ENCODE results near the gene NINJ2. TPM values are rescaled to one million over a fixed set of nuclear protein-coding genes. Genes with fewer than 3 reads are reported as not detected.
A peak's percentile ranks its signal among the peaks of the same experiment; 100 is the strongest.

NINJ2 gene
- total and polyA plus RNA-seq, 4 experiments from 2014 or later = 3.7 to 30.3 (median 15.0) TPM

GRCh38 chr12:674272-674781, 11.1 kb upstream of the NINJ2 start:
- Mint-ChIP-seq H3K4me1 (peaks cover 36 to 67% (median 53%) of the 10 kb centered on the region in 4 donors), H3K27ac (peak overlapping the region; percentile 93 to 100 (median 99)), H3K27me3 (no peaks in the 10 kb centered on the region), H3K36me3 (no peaks in the 10 kb centered on the region), H3K9me3 (peaks cover 0 to 1% (median 0%) of the 10 kb centered on the region in 8 donors), H3K4me3 (peak overlapping the region; percentile 67 to 91 (median 84))
- POLR2A ChIA-PET (ENCODE audit: partially characterized antibody) = interaction anchor here (1.0 to 6.6 kb wide), 12 partner anchors 11 to 103 kb away, joined by 3 to 64 read pairs (median 10); partner anchors contain the start of genes NINJ2 and WNK1
- CTCF ChIA-PET (ENCODE audit: partially characterized antibody) = interaction anchor here (0.5 to 4.0 kb wide), 7 partner anchors 16 to 142 kb away, joined by 3 to 29 read pairs (median 3); partner anchors contain the start of gene WNK1
- DNase-seq = peak; percentile 77 to 91 (median 83)
- intact Hi-C loops (cut with micrococcal nuclease) = loop anchor here (1.0 to 2.0 kb wide), 2 partner anchors 11 to 76 kb away; no protein-coding TSS in a partner anchor
- no peaks in the 10 kb centered on the region for H3K27me3 ChIP-seq (ENCODE audit: insufficient read depth, low read length)
- H3K36me3 ChIP-seq (ENCODE audit: insufficient read depth, low read length) = no peaks in the 10 kb centered on the region
- H3K4me1 ChIP-seq (ENCODE audit: insufficient read depth, low read length) = peaks cover 61% of the 10 kb centered on the region
- H3K4me3 ChIP-seq (ENCODE audit: low read length in 2 of 2) = peak overlapping the region; percentile 27 to 44
- H3K9me3 ChIP-seq (ENCODE audit: control insufficient read depth in 1 of 2, low read length in 2 of 2) = no peaks in the 10 kb centered on the region
- peak overlapping the region; percentile 70 for H3K27ac ChIP-seq (ENCODE audit: low read depth, low read length)

- peaks cover 0 to 1% (median 0%) of the 10 kb centered on the region in 8 donors for H3K9me3 Mint-ChIP-seq
- ChIA-PET CTCF (ENCODE audit: partially characterized antibody) (interaction anchor here (0.5 to 4.0 kb wide), 7 partner anchors 16 to 142 kb away, joined by 3 to 29 read pairs (median 3); partner anchors contain the start of gene WNK1), POLR2A (ENCODE audit: partially characterized antibody) (interaction anchor here (1.0 to 6.6 kb wide), 12 partner anchors 11 to 104 kb away, joined by 3 to 64 read pairs (median 10); partner anchors contain the start of genes NINJ2 and WNK1)
- peaks cover 34 to 67% (median 53%) of the 10 kb centered on the region in 4 donors for H3K4me1 Mint-ChIP-seq
- no peaks in the 10 kb centered on the region for H3K9me3 ChIP-seq (ENCODE audit: control insufficient read depth in 1 of 2, low read length in 2 of 2)
- peak overlapping the region; percentile 93 to 100 (median 99) for H3K27ac Mint-ChIP-seq
- no peaks in the 10 kb centered on the region for H3K36me3 ChIP-seq (ENCODE audit: insufficient read depth, low read length)
- no peak for DNase-seq
- H3K4me1 ChIP-seq (ENCODE audit: insufficient read depth, low read length) = peaks cover 64% of the 10 kb centered on the region
- peak overlapping the region; percentile 27 to 44 for H3K4me3 ChIP-seq (ENCODE audit: low read length in 2 of 2)
- peaks cover 0 to 2% of the 10 kb centered on the region in 2 donors for H3K36me3 Mint-ChIP-seq
- intact Hi-C loops (cut with micrococcal nuclease) = loop anchor here (1.0 to 2.0 kb wide), 2 partner anchors 11 to 77 kb away; no protein-coding TSS in a partner anchor
- no peaks in the 10 kb centered on the region for H3K27me3 ChIP-seq (ENCODE audit: insufficient read depth, low read length)
- peak overlapping the region; percentile 70 for H3K27ac ChIP-seq (ENCODE audit: low read depth, low read length)
- H3K27me3 Mint-ChIP-seq = no peaks in the 10 kb centered on the region
- H3K4me3 Mint-ChIP-seq = peak overlapping the region; percentile 67 to 91 (median 84)
These were observed 10.6 kb upstream of the NINJ2 start for GRCh38 chr12:673849-674248.

DNA sequence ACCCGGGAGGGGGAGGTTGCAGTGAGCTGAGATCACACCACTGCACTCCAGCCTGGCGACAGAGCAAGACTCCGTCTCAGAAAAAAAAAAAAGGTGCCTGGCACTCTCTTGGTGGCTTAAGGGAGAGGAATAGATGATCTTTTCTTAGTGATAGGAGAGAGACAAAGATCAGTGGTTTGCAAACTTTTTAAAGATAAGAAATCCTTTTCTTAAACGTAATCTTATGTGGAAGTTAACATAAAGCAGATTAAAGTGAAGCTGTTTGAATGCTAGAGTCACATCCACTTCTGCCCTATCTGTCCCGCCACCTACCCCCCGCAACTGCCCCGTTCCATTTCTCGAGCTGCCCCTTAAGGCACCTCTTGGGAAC, 6.3 kb upstream of the NINJ2 start:
- Histone ChIP-seq H3K27me3 (ENCODE audit: insufficient read depth, low read length) (no peaks in the 10 kb centered on the region), H3K9me3 (ENCODE audit: control insufficient read depth in 1 of 2, low read length in 2 of 2) (no peaks in the 10 kb centered on the region), H3K4me1 (ENCODE audit: insufficient read depth, low read length) (peaks cover 68% of the 10 kb centered on the region), H3K4me3 (ENCODE audit: low read length in 2 of 2) (no peak overlapping the region), H3K36me3 (ENCODE audit: insufficient read depth, low read length) (no peaks in the 10 kb centered on the region), H3K27ac (ENCODE audit: low read depth, low read length) (peak overlapping the region; percentile 41)
- intact Hi-C loops (cut with micrococcal nuclease) = no loop called here
- Mint-ChIP-seq H3K4me3 (no peak overlapping the region), H3K27ac (peak overlapping the region; percentile 61 to 90 (median 87)), H3K9me3 (peaks cover 0 to 1% (median 0%) of the 10 kb centered on the region in 8 donors), H3K4me1 (peaks cover 51 to 75% (median 66%) of the 10 kb centered on the region in 4 donors), H3K27me3 (no peaks in the 10 kb centered on the region), H3K36me3 (peaks cover 0 to 3% of the 10 kb centered on the region in 2 donors)
- CTCF ChIA-PET (ENCODE audit: partially characterized antibody) = interaction anchor here (1.1 to 4.6 kb wide), 6 partner anchors 8 to 94 kb away, joined by 3 to 43 read pairs (median 4); partner anchors contain the start of gene WNK1
- POLR2A ChIA-PET (ENCODE audit: partially characterized antibody) = interaction anchor here (1.0 to 5.0 kb wide), 4 partner anchors 16 to 83 kb away, joined by 3 to 48 read pairs (median 20); partner anchors contain the start of gene WNK1
- no peak for DNase-seq

GRCh38 chr12:668090-668481, 4.8 kb upstream of the NINJ2 start:
- Mint-ChIP-seq H3K27me3 (no peaks in the 10 kb centered on the region), H3K4me3 (peak overlapping the region in 1 of 8 donors; percentile 79), H3K9me3 (no peaks in the 10 kb centered on the region), H3K27ac (peak overlapping the region in 5 of 7 donors; percentile 0 to 46 (median 15)), H3K36me3 (peaks cover 0 to 3% of the 10 kb centered on the region in 2 donors), H3K4me1 (peaks cover 42 to 74% (median 64%) of the 10 kb centered on the region in 4 donors)
- ChIA-PET POLR2A (ENCODE audit: partially characterized antibody) (interaction anchor here (0.8 to 5.0 kb wide), 8 partner anchors 9 to 143 kb away, joined by 3 to 48 read pairs (median 6); partner anchors contain the start of gene WNK1), CTCF (ENCODE audit: partially characterized antibody) (interaction anchor here (1.0 to 4.6 kb wide), 9 partner anchors 9 to 148 kb away, joined by 3 to 43 read pairs (median 5); partner anchors contain the start of gene WNK1)
- Histone ChIP-seq H3K27ac (ENCODE audit: low read depth, low read length) (no peak overlapping the region), H3K36me3 (ENCODE audit: insufficient read depth, low read length) (no peaks in the 10 kb centered on the region), H3K9me3 (ENCODE audit: control insufficient read depth in 1 of 2, low read length in 2 of 2) (no peaks in the 10 kb centered on the region), H3K4me3 (ENCODE audit: low read length in 2 of 2) (no peak overlapping the region), H3K4me1 (ENCODE audit: insufficient read depth, low read length) (peaks cover 68% of the 10 kb centered on the region), H3K27me3 (ENCODE audit: insufficient read depth, low read length) (no peaks in the 10 kb centered on the region)
- intact Hi-C loops (cut with micrococcal nuclease) = no loop called here
- no peak for DNase-seq

GRCh38 chr12:666766-667308, 3.6 kb upstream of the NINJ2 start:
- peak; percentile 56 to 66 (median 60) for DNase-seq
- Mint-ChIP-seq H3K27me3 (no peaks in the 10 kb centered on the region), H3K9me3 (no peaks in the 10 kb centered on the region), H3K4me3 (peak overlapping the region; percentile 52 to 79 (median 70)), H3K36me3 (peaks cover 0 to 3% of the 10 kb centered on the region in 2 donors), H3K27ac (peak overlapping the region; percentile 49 to 93 (median 79)), H3K4me1 (peaks cover 36 to 74% (median 62%) of the 10 kb centered on the region in 4 donors)
- H3K4me1 ChIP-seq (ENCODE audit: insufficient read depth, low read length) = peaks cover 67% of the 10 kb centered on the region
- no peaks in the 10 kb centered on the region for H3K27me3 ChIP-seq (ENCODE audit: insufficient read depth, low read length)
- intact Hi-C loops (cut with micrococcal nuclease) = loop anchor here (2.0 kb wide), 1 partner anchor 18 kb away; no protein-coding TSS in a partner anchor
- H3K9me3 ChIP-seq (ENCODE audit: control insufficient read depth in 1 of 2, low read length in 2 of 2) = no peaks in the 10 kb centered on the region
- ChIA-PET POLR2A (ENCODE audit: partially characterized antibody) (interaction anchor here (1.0 to 5.0 kb wide), 5 partner anchors 19 to 144 kb away, joined by 3 to 48 read pairs (median 10); partner anchors contain the start of gene WNK1), CTCF (ENCODE audit: partially characterized antibody) (interaction anchor here (0.7 to 4.6 kb wide), 7 partner anchors 11 to 147 kb away, joined by 4 to 43 read pairs (median 5); partner anchors contain the start of gene WNK1)
- no peaks in the 10 kb centered on the region for H3K36me3 ChIP-seq (ENCODE audit: insufficient read depth, low read length)
- H3K27ac ChIP-seq (ENCODE audit: low read depth, low read length) = peak overlapping the region; percentile 34
- H3K4me3 ChIP-seq (ENCODE audit: low read length in 2 of 2) = peak overlapping the region in 1 of 2 donors; percentile 20

DNA sequence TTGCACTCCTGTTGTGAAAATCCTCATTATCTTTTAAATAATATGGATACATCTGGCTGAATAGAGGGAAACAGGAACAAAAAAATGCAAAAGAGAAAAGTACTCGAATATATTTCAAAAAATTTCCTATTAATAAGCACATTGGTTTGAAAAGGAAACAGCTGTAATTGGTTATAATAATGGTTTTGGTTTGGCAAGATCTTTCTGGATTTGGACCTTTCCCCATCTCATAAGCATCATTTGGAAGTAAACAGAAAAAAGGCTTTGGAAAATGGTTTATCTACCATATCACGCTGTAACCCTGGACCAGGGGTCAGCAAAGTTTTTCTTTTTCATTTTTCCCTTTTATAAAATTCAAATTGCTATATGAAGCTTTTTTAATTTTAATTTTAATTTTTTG, 2.8 kb upstream of the NINJ2 start:
- Histone ChIP-seq H3K27me3 (ENCODE audit: insufficient read depth, low read length) (no peaks in the 10 kb centered on the region), H3K36me3 (ENCODE audit: insufficient read depth, low read length) (no peaks in the 10 kb centered on the region), H3K27ac (ENCODE audit: low read depth, low read length) (no peak overlapping the region), H3K4me1 (ENCODE audit: insufficient read depth, low read length) (peaks cover 71% of the 10 kb centered on the region), H3K4me3 (ENCODE audit: low read length in 2 of 2) (no peak overlapping the region), H3K9me3 (ENCODE audit: control insufficient read depth in 1 of 2, low read length in 2 of 2) (no peaks in the 10 kb centered on the region)
- POLR2A ChIA-PET (ENCODE audit: partially characterized antibody) = interaction anchor here (0.6 to 5.0 kb wide), 4 partner anchors 19 to 138 kb away, joined by 3 to 48 read pairs (median 18); partner anchors contain the start of gene WNK1
- Mint-ChIP-seq H3K4me3 (no peak overlapping the region), H3K27me3 (no peaks in the 10 kb centered on the region), H3K36me3 (peaks cover 0 to 3% of the 10 kb centered on the region in 2 donors), H3K27ac (peak overlapping the region in 1 of 7 donors; percentile 51), H3K4me1 (peaks cover 39 to 79% (median 65%) of the 10 kb centered on the region in 4 donors), H3K9me3 (no peaks in the 10 kb centered on the region)
- CTCF ChIA-PET (ENCODE audit: partially characterized antibody) = interaction anchor here (0.9 to 4.6 kb wide), 5 partner anchors 19 to 90 kb away, joined by 3 to 43 read pairs (median 5); partner anchors contain the start of gene WNK1
- intact Hi-C loops (cut with micrococcal nuclease) = loop anchor here (2.0 kb wide), 1 partner anchor 19 kb away; no protein-coding TSS in a partner anchor
- no peak for DNase-seq
